Endothelial cell of umbilical vein (primary cell): ENCODE results near the gene SRRM3. TPM values are rescaled to one million over a fixed set of nuclear protein-coding genes. Genes with fewer than 3 reads are reported as not detected.
A peak's percentile ranks its signal among the peaks of the same experiment; 100 is the strongest.

Experiments used
- Bru-seq: library from RNA; stranded (reverse); fragments of 400-500 nt; gene quantifications from one replicate; lab custom pipeline; 2021; lab: Mats Ljungman, UMichigan
- BruChase-seq, 2 experiments: library from RNA; stranded (reverse); fragments of 400-500 nt; gene quantifications; one replicate each; lab custom pipeline; 2021; lab: Mats Ljungman, UMichigan
- BruUV-seq: library from RNA; stranded (reverse); fragments of 400-500 nt; replicated peaks from 2 replicates; lab custom pipeline; 2021; lab: Mats Ljungman, UMichigan
- CTCF ChIA-PET: fragments of 300-600, 350-600 bp; sonication (Branson Sonifier 250); formaldehyde crosslinking; loops from one replicate; lab custom pipeline; 2021; ENCODE audit warnings: antibody characterized with exemption, inconsistent platforms; lab: Charles Lee
- POLR2A ChIA-PET: fragments of 300-600, 350-600 bp; sonication (Branson Sonifier 250); formaldehyde crosslinking; loops from one replicate; lab custom pipeline; 2021; ENCODE audit warnings: antibody characterized with exemption, inconsistent platforms; lab: Charles Lee
- DNase-seq: peaks from one replicate; pipeline ENCODE4 v3.0.0-alpha.2; 2011; ENCODE audit warnings: low read depth, low spot score
- FAIRE-seq: peaks from 2 replicates; lab custom pipeline; 2011; peaks lifted over from hg19 to GRCh38; lab: Jason Lieb, UNC
- H2AFZ ChIP-seq: 2 replicates; pipeline ENCODE4 v1.6.0; 2012; ENCODE audit warnings: low read depth, low read length, control low read depth, inconsistent platforms
- H3K27ac ChIP-seq: 2 replicates; pipeline ENCODE4 v1.5.1; 2011; ENCODE audit warnings: low read depth, mild to moderate bottlenecking, control low read depth, low read length, moderate library complexity; ENCODE audit not compliant: insufficient read depth
- H3K27me3 ChIP-seq, 2 experiments: 2 replicates each; pipeline versions ENCODE4 v1.6.0 to v1.6.1; 2011; ENCODE audit warnings: low read length in 2 of 2, mixed read lengths in 1 of 2; ENCODE audit not compliant: control insufficient read depth in 2 of 2, insufficient read depth in 2 of 2
- H3K36me3 ChIP-seq, 2 experiments: 2 replicates in 1 of 2; 3 replicates in 1 of 2; pipeline ENCODE4 v1.5.1; 2011; ENCODE audit warnings: low read length in 2 of 2, mild to moderate bottlenecking in 1 of 2, moderate library complexity in 1 of 2; ENCODE audit not compliant: control insufficient read depth in 2 of 2, insufficient read depth in 2 of 2; ENCODE audit errors: extremely low read depth in 1 of 2
- H3K4me1 ChIP-seq: 3 replicates; pipeline ENCODE4 v1.5.1; 2011; ENCODE audit warnings: mild to moderate bottlenecking, low read length; ENCODE audit not compliant: control insufficient read depth, insufficient read depth; ENCODE audit errors: extremely low read depth
- H3K4me2 ChIP-seq: 2 replicates; pipeline ENCODE4 v1.6.1; 2011; ENCODE audit warnings: low read length, control low read depth, mixed read lengths; ENCODE audit not compliant: insufficient read depth
- H3K4me3 ChIP-seq, 3 experiments: fragments of 200-600 bp in 1 of 3; sonication (generic), shearing (Covaris generic) in 1 of 3; replicated peaks in 1 of 3; 2 replicates each; pipeline ENCODE4 v1.5.1; 2011 to 2016; ENCODE audit warnings: control low read depth in 3 of 3, low read length in 3 of 3, mild to moderate bottlenecking in 2 of 3, inconsistent platforms in 1 of 3, low read depth in 1 of 3, moderate library complexity in 1 of 3; ENCODE audit not compliant: insufficient read depth in 1 of 3
- H3K79me2 ChIP-seq: 2 replicates; pipeline ENCODE4 v1.6.0; 2012; ENCODE audit warnings: low read length, inconsistent platforms; ENCODE audit not compliant: control insufficient read depth, insufficient read depth
- H3K9ac ChIP-seq: replicated peaks from 2 replicates; pipeline ENCODE3; 2011; ENCODE audit warnings: low read length, control low read depth; ENCODE audit not compliant: insufficient read depth; ENCODE audit errors: extremely low read depth
- H3K9me1 ChIP-seq: replicated peaks from 3 replicates; pipeline ENCODE4 v1.6.0; 2011; ENCODE audit warnings: mild to moderate bottlenecking, low read length; ENCODE audit not compliant: control insufficient read depth, insufficient read depth; ENCODE audit errors: extremely low read depth
- H3K9me3 ChIP-seq: replicated peaks from 2 replicates; pipeline ENCODE4 v1.5.1; 2012; ENCODE audit warnings: low read length, inconsistent platforms; ENCODE audit not compliant: control insufficient read depth, insufficient read depth
- H4K20me1 ChIP-seq: replicated peaks from 2 replicates; pipeline ENCODE3; 2011; ENCODE audit warnings: mild to moderate bottlenecking, low read length; ENCODE audit not compliant: control insufficient read depth, insufficient read depth; ENCODE audit errors: extremely low read depth
- JUN ChIP-seq: IDR thresholded peaks from 2 replicates; pipeline ENCODE4 v1.6.1; 2011; ENCODE audit warnings: borderline replicate concordance, low read depth; ENCODE audit not compliant: insufficient read length, insufficient read depth
- MAX ChIP-seq: IDR thresholded peaks from 2 replicates; pipeline ENCODE4 v1.6.1; 2011; ENCODE audit not compliant: insufficient read depth, insufficient read length
- POLR2A ChIP-seq: IDR thresholded peaks from 2 replicates; pipeline ENCODE4 v1.6.1; 2012; ENCODE audit warnings: low read depth, mild to moderate bottlenecking, control low read depth, low read length
- POLR2AphosphoS5 ChIP-seq: IDR thresholded peaks from 2 replicates; pipeline ENCODE4 v1.6.1; 2012; ENCODE audit warnings: low read depth, mild to moderate bottlenecking, control low read depth, low read length, moderate library complexity; ENCODE audit not compliant: insufficient read depth
- dilution Hi-C: fragments of 300-500 bp; cut with MboI; formaldehyde crosslinking; loops from one replicate; pipeline ENCODE4 v1.15.0; 2019; ENCODE audit warnings: low sequenced_read_pairs; ENCODE audit not compliant: extremely low pct_ligation_motif_present
- intact Hi-C: fragments of 100-400 bp; cut with micrococcal nuclease; formaldehyde crosslinking; loops from one replicate; pipeline ENCODE4 v1.10.0; 2022
- long read RNA-seq: library from polyadenylated mRNA; stranded (forward); transcript quantifications from one replicate; pipeline ENCODE4 v2.0.0, GENCODE V29; 2021
- polyA minus RNA-seq, 3 experiments: library from RNA; depleted of rRNA, polyadenylated mRNA; stranded (reverse); fragments of >200 nt; gene quantifications; 1 replicate in 1 of 3; 2 replicates in 2 of 3; pipeline ENCODE4 v1.2.3, GENCODE V29; 2011
- polyA plus RNA-seq, 4 experiments: library from polyadenylated mRNA; depleted of rRNA in 3 of 4; stranded (reverse) in 3 of 4; unstranded in 1 of 4; fragments of >200 nt; gene quantifications; 2 replicates each; pipeline versions ENCODE4 v1.2.1 to v1.2.3, GENCODE V29; 2011 to 2012; ENCODE audit warnings: missing spikeins in 1 of 4
- total RNA-seq: library from RNA; stranded (reverse); gene quantifications from 2 replicates; pipeline ENCODE4 v1.2.3, GENCODE V29; 2021
- TF ChIP-seq, protein P1 (sequence below), 2 donors: IDR thresholded peaks; 1 replicate in 1 of 2; 2 replicates in 1 of 2; pipeline ENCODE4 v1.5.1; 2011; ENCODE audit warnings: low read length in 2 of 2, mild to moderate bottlenecking in 2 of 2, moderate library complexity in 2 of 2, control low read depth in 1 of 2, inconsistent platforms in 1 of 2, low read depth in 1 of 2; ENCODE audit not compliant: insufficient read depth in 1 of 2; ENCODE audit errors: extremely low read depth in 1 of 2

The SRRM3 gene, protein sequence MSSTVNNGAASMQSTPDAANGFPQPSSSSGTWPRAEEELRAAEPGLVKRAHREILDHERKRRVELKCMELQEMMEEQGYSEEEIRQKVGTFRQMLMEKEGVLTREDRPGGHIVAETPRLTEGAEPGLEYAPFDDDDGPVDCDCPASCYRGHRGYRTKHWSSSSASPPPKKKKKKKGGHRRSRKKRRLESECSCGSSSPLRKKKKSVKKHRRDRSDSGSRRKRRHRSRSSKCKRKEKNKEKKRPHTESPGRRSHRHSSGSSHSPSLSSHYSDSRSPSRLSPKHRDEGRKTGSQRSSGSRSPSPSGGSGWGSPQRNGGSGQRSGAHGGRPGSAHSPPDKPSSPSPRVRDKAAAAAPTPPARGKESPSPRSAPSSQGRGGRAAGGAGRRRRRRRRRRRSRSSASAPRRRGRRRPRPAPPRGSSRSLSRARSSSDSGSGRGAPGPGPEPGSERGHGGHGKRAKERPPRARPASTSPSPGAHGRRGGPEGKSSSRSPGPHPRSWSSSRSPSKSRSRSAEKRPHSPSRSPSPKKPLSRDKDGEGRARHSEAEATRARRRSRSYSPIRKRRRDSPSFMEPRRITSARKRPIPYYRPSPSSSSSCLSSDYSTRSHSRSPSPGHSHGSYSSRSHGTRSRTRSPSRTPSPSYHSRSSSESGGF
- total RNA-seq (4.8 and 5.4 TPM in 2 replicates), polyA plus RNA-seq (4.4 and 4.9 TPM in 2 replicates), polyA minus RNA-seq (2.3 and 2.4 TPM in 2 replicates), Bru-seq, nascent RNA (percentile 12 among the genes with signal in this experiment), BruChase-seq, experiment 1, labeled RNA remaining after a 6-hour chase (percentile 12 among the genes with signal in this experiment), BruChase-seq, experiment 2, labeled RNA remaining after a 2-hour chase (percentile 12 among the genes with signal in this experiment)
- 2.4 and 3.9 TPM in 2 replicates for polyA plus RNA-seq (2011; cell fraction: cytosol; rRNA removed)
- polyA plus RNA-seq (2011; cell fraction: nucleus; rRNA removed) = 2.6 and 3.0 TPM in 2 replicates
- polyA plus RNA-seq (2012) = 1.7 and 4.1 TPM in 2 replicates
- polyA minus RNA-seq (2011; cell fraction: cytosol; rRNA and poly(A)+ RNA removed) = not detected
- 0.63 and 0.87 TPM in 2 replicates for polyA minus RNA-seq (2011; cell fraction: nucleus; rRNA and poly(A)+ RNA removed)
- long read RNA-seq, partial matches to known transcripts = 13 of 18 reads
- long read RNA-seq, other reads (novel, unspliced or antisense) = 4 of 18 reads

- peak; percentile 49 for DNase-seq
- POLR2A ChIA-PET = no interaction called here
- Histone ChIP-seq H3K27ac (no peak within 1 kb of the TSS), H3K4me2 (no peak within 1 kb of the TSS), H3K9ac (no peak within 1 kb of the TSS), H3K79me2 (no peaks in the 10 kb centered on the region), H3K9me1 (no peaks in the 10 kb centered on the region), H4K20me1 (no peaks in the 10 kb centered on the region), H3K9me3 (no peaks in the 10 kb centered on the region), H3K27me3 (no peaks in the 10 kb centered on the region), H3K4me1 (no peaks in the 10 kb centered on the region), H3K4me3 (no peak within 1 kb of the TSS), H3K36me3 (no peaks in the 10 kb centered on the region), H2AFZ (no peak within 1 kb of the TSS)
- CTCF ChIA-PET = interaction anchor here (0.8 to 1.8 kb wide), 7 partner anchors 12 to 61 kb away, joined by 3 to 13 read pairs (median 5); no protein-coding TSS in a partner anchor
- intact Hi-C loops = loop anchor here (1.0 kb wide), 1 partner anchor 36 kb away; no protein-coding TSS in a partner anchor
- no TSS peak for BruUV-seq
- TF ChIP-seq MAX = no peak
- no peak for TF ChIP-seq POLR2A
- peak; percentile 71 for TF ChIP-seq POLR2AphosphoS5
- TF ChIP-seq, protein P1, sequence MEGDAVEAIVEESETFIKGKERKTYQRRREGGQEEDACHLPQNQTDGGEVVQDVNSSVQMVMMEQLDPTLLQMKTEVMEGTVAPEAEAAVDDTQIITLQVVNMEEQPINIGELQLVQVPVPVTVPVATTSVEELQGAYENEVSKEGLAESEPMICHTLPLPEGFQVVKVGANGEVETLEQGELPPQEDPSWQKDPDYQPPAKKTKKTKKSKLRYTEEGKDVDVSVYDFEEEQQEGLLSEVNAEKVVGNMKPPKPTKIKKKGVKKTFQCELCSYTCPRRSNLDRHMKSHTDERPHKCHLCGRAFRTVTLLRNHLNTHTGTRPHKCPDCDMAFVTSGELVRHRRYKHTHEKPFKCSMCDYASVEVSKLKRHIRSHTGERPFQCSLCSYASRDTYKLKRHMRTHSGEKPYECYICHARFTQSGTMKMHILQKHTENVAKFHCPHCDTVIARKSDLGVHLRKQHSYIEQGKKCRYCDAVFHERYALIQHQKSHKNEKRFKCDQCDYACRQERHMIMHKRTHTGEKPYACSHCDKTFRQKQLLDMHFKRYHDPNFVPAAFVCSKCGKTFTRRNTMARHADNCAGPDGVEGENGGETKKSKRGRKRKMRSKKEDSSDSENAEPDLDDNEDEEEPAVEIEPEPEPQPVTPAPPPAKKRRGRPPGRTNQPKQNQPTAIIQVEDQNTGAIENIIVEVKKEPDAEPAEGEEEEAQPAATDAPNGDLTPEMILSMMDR (IDR thresholded peaks at IDR 0.05; ENCODE audit: extremely low read depth in 1 of 2, insufficient read depth in 1 of 2, low read depth in 1 of 2, low read length in 2 of 2) = peak; percentile 57 to 78
- TF ChIP-seq JUN = no peak
- dilution Hi-C loops = no loop called here
- FAIRE-seq = peak; percentile 31
Observed at GRCh38 chr7:76201732-76202665, at the start of gene SRRM3. TSS of gene SRRM3 (plus strand) at chr7:76201896. CDS start at chr7:76235067, 33,171 bp downstream.
